HG03457 (cell line): ENCODE measurements around the gene MYOM1.

ENCODE experiments used
- ATAC-seq: cut with Tn5 transposase; IDR thresholded peaks from one replicate; pipeline ENCODE4 v1.9.1; 2021; ENCODE audit warnings: moderate number of reproducible peaks; ENCODE audit not compliant: unreplicated experiment

The MYOM1 gene

DNA sequence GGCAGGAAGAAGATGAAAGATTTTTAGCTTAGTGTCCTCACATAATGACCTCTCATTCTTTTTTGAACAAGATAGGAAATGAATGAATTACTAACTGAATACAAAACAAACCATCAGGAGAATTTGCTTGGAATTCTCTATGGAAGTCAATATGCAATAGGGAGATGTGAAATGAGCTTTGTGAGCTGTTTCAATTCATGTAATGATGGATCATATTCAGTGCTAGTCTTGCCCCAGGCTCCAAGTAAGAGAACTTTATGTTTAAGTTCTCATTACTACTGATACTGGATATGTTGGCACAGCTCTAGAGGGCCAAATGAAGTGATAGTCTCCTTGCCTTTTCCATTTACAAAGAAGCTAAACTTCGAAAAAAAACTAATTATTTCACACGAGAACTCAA is 29.2 kb downstream of the MYOM1 start:
- ATAC-seq: no peak

- ATAC-seq: no peak
These were observed 29.9 kb downstream of the MYOM1 start for GRCh38 chr18:3189884-3190283.

DNA sequence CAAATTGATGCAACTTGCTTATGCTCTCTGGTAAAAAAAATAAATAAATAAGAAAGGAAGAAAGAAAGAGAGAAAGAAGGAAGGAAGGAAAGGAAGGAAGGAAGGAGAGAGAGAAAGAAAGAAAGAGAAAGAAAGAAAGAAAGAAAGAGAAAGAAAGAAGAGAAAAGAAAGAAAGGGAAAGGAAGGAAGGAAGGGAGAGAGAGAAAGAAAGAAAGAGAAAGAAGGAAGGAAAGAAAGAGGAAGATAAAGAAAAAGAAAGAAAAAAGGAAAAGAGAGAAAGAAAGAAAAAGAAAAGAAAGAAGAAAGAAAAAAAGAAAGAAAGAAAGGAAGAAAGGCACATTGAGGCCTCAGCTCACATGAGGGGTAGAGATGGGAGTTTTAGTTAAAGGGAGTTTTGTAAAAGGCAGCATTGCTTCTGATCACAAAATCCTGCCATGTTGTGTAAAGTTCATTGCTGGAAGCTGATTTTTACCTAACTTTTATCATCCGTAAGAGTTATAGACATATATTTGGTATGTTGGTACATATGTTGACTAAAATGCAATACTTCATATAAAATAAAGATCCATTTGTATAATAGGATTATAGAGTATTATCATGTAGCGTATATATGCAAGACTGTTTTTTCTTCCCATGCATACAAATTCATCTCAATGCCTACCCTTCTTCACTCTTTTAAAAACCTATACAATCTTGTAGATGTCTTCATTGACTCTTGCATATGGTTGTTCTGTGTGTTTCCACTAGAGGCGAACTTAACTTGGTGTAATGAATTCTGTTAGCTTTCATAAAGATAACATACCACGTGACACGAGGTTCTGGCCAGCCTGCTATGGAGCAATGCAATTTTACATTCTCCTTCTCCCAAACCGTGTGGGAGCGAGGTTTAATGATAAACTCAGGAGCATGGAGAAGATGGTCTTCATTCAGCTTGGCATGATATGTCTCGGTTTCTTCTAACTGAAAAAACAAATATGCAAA is 32.8 kb downstream of the MYOM1 start:
- no peak for ATAC-seq

GRCh38 chr18:3184275-3184963 is 35.3 kb downstream of the MYOM1 start:
- ATAC-seq: no peak

GRCh38 chr18:3183103-3183717 is 36.6 kb downstream of the MYOM1 start:
- no peak for ATAC-seq

DNA sequence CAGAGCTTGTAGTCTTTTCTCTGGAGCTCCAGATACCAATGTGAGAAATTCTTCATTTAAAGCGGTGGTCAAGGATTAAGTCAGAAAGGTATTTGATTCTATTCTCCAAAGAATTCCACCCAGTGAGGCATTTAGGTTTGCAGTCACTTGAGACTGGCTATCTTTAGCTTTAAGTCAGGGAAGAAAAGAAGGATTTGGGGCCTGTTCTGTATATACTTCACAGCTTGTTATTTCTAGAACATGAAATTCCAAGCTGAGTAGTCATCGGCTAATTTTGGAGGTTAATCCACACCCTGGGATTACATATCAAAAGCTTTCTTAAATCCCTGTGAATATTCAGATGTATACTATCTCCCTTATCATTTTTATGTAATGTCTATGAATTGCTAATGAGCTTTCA is 39.4 kb downstream of the MYOM1 start:
- no peak for ATAC-seq

GRCh38 chr18:3179430-3180089 is 40.2 kb downstream of the MYOM1 start:
- no peak for ATAC-seq

GRCh38 chr18:3177902-3178687 is 41.7 kb downstream of the MYOM1 start:
- peak; percentile 72 for ATAC-seq

DNA sequence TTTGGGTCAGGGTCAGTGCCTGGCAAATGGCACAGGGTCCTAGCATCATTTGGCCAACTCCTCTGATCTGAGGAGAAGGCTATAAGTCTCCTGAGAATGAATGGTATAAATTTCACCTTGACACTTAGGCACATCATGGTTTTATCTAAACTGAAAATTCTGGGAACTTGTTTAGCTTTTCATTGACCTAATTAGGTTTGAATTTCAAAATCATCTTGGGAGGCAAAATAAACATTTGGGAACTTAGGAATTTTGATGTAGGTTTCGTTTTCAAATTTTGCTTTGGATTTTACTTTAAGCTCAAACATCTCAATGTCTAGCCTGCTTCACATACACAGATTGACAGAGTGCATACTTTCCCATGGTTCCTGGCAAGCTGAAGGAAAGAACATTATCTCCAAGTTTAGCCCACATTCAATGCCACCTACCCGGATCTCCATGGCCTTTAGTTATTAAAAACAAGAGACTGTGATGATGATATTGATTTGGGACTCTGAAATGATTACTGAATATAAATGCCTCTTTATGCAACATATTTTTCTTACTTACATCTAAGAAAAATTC is 44.5 kb downstream of the MYOM1 start:
- ATAC-seq: no peak

- ATAC-seq: no peak
These were observed 47.7 kb downstream of the MYOM1 start for GRCh38 chr18:3172097-3172496.

DNA sequence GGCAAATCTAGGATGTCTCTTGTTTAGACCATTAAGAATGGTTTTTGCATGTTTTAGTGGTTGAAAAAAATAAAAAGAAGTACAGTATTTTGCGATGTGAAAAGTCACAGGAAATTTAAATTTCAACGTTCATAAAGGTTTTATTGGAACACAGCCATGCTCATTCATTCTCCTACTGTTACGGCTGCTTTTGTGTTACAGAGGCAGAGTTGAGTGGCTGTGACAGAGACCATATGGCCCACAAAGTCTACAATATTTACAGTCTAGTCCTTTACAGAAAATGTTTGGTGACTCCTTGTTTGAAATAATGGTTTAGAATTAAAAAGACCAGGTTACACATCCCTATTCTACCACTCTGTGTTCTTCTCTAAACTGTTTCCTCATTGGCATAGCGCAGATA is 48.1 kb downstream of the MYOM1 start:
- no peak for ATAC-seq

DNA sequence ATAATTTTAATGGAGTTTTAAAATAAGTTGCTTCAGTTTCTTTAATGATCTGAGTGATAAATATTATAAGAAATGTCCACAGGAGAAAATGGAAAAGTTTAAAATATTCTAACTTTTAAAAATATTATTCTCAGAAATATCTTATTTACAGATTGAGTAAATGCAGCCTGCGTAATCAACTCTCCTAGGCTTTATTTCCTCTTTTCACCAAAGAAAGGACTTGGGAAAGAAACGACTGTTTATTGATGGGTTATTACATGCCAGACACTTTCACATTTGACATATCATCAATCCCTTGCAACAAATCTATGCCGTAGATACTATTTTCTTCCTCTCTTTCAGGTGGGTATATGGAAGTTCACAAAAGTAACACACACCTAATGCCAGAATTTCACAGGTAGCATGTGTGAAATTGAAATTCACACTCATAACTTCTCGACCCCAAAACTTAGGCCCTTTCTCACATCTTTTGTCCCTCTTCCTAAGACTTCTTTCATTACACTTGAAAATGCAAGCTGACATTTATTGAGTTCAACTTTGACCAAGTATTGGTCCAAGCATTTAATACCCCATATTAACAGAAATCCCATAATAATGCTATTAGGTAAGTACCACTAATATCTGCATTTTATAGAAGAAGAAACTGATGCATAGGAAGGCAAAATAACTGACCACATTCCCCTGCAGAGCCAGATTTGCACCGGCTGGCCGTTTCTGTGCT is 49.2 kb downstream of the MYOM1 start:
- ATAC-seq: no peak

- ATAC-seq: no peak
These were observed 55.4 kb downstream of the MYOM1 start for GRCh38 chr18:3164381-3164780.

DNA sequence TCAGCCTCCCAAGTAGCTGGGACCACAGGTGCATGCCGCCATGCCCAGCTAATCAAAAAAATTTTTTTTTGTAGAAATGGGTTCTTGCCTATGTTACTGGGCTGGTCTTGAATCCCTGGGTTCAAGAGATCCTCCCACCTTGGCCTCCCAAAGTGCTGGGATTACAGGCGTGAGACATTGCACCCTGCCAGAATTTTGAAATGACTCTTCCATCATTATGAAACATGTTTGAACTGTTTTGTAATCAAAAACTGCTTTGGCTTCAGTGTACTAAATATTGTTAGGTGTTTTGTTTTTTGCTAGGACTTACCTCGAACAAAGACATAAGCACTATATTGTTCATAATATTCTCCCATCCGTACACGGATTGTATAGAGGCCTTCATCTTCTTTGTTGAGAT is 55.8 kb downstream of the MYOM1 start:
- no peak for ATAC-seq

GRCh38 chr18:3162181-3162580 is 57.6 kb downstream of the MYOM1 start:
- no peak for ATAC-seq

DNA sequence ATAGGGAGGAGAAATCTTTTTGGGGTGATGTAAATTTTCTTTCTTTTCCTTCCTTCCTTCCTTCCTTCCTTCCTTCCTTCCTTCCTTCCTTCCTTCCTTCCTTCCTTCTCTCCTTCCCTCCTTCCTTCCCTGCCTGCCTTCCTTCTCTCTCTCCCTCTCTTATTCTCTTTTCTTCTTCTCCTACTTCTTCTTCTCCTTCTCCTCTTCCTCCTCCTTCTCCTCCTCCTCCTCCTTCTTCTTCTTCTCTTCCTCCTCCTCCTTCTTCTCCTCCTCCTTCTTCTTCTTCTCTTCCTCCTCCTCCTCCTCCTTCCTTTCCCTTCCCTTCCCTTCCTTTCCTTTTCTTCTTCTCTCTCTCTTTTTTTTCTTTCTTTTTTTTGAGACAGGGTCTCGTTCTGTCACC is 59.9 kb downstream of the MYOM1 start:
- no peak for ATAC-seq

DNA sequence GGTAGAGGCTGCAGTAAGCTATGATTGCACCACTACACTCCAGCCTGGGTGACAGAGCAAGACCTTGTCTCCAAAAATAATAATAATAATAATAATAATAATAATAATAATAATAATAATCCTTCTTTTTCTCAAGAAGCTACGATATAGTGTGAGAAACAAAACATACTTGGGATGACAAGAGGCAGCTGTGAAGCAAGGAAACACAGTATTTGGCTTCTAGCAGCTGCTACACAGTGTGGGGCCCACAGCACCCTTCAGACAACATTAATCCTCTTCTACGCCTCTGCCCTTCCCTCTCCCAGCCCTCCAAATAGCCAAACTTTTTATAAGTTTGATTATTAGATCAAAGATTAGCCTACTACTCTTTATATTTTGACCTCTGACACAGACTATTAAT is 62.2 kb downstream of the MYOM1 start:
- ATAC-seq: no peak

- no peak for ATAC-seq
These were observed 62.7 kb downstream of the MYOM1 start for GRCh38 chr18:3157086-3157485.

- ATAC-seq: no peak
These were observed 63.5 kb downstream of the MYOM1 start for GRCh38 chr18:3156325-3156640.

DNA sequence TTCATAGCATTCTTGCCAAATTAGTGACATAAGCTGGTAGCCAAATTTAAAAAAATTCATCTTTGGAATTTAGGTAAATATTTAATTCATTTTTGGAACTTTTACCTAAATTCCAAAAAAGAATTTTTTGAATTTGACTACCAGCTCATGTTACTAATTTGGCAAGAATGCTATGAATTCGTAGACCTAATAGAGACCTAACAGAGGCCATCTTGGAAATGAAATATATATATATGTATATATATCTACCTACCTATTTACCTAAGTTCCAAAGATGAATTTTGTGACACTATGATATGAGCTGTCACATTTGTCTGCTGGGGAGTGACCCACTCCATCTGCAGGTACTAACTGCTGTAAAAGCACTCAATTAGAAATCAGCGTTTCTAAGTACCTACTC is 65.6 kb downstream of the MYOM1 start:
- ATAC-seq: no peak
